HL-60 (cell line): ENCODE results near the gene SULT1A2.

Experiments used
- POLR2AphosphoS5 ChIP-seq: IDR thresholded peaks from 2 replicates; pipeline ENCODE4 v1.6.1; 2012; ENCODE audit warnings: low read depth
- TF ChIP-seq, protein P1 (sequence below): IDR thresholded peaks from one replicate; pipeline ENCODE4 v1.5.1; 2011; ENCODE audit warnings: low read length, control low read depth, inconsistent platforms; ENCODE audit not compliant: insufficient read depth

DNA sequence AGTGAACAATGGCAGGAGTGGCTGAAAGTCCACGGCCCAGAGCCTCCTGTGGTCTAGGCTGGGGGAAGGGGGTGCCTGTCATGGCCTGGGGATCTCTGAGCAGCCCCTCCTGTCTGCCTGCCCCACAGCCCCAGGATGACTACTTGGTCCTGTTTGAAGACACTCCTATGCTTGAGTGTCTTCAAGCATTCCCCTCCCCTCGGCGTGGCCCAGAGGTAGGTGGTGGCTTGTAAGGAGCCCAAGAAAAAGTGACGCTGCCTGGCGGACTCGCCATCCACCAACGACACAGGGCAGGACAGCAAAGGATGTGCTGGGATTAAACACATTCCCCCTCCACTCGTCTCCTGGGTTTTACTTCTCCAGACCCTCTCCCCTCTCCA, 7.3 kb upstream of the SULT1A2 start:
- TF ChIP-seq, protein P1, sequence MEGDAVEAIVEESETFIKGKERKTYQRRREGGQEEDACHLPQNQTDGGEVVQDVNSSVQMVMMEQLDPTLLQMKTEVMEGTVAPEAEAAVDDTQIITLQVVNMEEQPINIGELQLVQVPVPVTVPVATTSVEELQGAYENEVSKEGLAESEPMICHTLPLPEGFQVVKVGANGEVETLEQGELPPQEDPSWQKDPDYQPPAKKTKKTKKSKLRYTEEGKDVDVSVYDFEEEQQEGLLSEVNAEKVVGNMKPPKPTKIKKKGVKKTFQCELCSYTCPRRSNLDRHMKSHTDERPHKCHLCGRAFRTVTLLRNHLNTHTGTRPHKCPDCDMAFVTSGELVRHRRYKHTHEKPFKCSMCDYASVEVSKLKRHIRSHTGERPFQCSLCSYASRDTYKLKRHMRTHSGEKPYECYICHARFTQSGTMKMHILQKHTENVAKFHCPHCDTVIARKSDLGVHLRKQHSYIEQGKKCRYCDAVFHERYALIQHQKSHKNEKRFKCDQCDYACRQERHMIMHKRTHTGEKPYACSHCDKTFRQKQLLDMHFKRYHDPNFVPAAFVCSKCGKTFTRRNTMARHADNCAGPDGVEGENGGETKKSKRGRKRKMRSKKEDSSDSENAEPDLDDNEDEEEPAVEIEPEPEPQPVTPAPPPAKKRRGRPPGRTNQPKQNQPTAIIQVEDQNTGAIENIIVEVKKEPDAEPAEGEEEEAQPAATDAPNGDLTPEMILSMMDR = no peak
- no peak for TF ChIP-seq POLR2AphosphoS5
